KOPT-K1 (cell line): ENCODE results near the gene HEMGN.
A peak's percentile ranks its signal among the peaks of the same experiment; 100 is the strongest.

ENCODE experiments used
- H3K27ac ChIP-seq: fragments of 200-600 bp; sonication (generic); 2 replicates; pipeline ENCODE4 v1.5.1; 2016; ENCODE audit warnings: antibody characterized with exemption, mild to moderate bottlenecking, low read depth, low read length; ENCODE audit not compliant: poor library complexity, severe bottlenecking
- H3K36me3 ChIP-seq: fragments of 200-600 bp; sonication (generic); 2 replicates; pipeline ENCODE4 v1.5.1; 2017; ENCODE audit warnings: antibody characterized with exemption, mild to moderate bottlenecking, low read length, moderate library complexity; ENCODE audit not compliant: insufficient read depth
- H3K9me3 ChIP-seq: fragments of 200-600 bp; sonication (generic); 2 replicates; pipeline ENCODE4 v1.5.1; 2017; ENCODE audit warnings: antibody characterized with exemption, low read length, mild to moderate bottlenecking; ENCODE audit not compliant: insufficient read depth, poor library complexity, severe bottlenecking

The HEMGN gene

DNA sequence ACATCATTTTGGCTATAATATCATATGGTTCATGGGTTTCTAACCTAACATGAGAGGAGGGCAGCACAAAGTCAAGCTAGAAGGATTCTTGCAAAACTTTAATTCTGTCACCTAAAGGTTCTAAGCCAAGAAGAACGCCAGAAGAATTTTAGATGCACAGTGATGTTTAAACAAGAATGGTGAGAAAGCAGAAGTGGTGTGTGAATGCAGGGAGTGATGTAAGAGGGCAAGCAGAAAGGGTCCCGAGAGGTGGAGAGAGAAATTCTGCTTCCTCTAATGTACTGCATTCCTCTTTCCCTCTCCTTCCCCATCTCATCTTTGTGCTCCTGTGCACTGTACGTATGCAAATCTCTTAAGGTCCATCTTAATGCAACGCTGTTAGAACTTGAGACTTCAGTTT, 13.6 kb downstream of the HEMGN start:
- Histone ChIP-seq H3K27ac (no peak overlapping the region), H3K9me3 (no peaks in the 10 kb centered on the region), H3K36me3 (no peaks in the 10 kb centered on the region)

DNA sequence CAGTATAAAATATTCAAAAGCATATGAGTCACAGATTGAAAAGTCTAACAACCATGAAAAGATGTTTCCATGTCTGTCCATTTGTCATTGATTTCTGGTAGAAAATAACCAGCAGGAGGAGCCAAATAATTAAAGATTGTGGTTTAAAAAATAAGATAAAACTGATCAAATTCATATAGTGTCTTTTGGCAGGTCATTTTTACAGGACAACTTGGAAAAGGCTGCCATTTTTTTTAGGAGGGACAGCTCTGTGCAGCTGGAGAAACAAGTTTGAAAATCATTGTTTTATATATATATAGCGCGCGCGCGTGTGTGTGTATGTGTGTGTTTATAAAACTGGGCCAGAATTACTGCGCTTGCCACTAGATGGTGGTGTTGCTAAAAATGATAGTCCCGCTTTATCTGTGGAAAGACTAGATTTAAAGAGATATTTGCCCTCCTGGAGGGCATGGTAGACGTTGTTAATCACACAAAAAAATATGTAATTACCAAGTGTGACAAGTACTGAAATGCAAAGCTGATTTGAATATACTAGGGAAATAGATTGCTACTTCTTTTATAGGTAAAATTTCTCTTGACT, 14.4 kb downstream of the HEMGN start:
- H3K9me3 ChIP-seq, result no peaks in the 10 kb centered on the region
- H3K27ac ChIP-seq, result peak overlapping the region; percentile 83
- H3K36me3 ChIP-seq, result no peaks in the 10 kb centered on the region

GRCh38 chr9:97921959-97922724, 15.8 kb downstream of the HEMGN start, which contains the start of gene TRMO:
Gene TRMO, minus strand, starts transcription at chr9:97922500. Its CDS starts 7 bp downstream, at chr9:97922493.
- no peaks in the 10 kb centered on the region for H3K9me3 ChIP-seq
- peak within 1 kb of the TSS; percentile 83 for H3K27ac ChIP-seq
- H3K36me3 ChIP-seq, result no peaks in the 10 kb centered on the region

DNA sequence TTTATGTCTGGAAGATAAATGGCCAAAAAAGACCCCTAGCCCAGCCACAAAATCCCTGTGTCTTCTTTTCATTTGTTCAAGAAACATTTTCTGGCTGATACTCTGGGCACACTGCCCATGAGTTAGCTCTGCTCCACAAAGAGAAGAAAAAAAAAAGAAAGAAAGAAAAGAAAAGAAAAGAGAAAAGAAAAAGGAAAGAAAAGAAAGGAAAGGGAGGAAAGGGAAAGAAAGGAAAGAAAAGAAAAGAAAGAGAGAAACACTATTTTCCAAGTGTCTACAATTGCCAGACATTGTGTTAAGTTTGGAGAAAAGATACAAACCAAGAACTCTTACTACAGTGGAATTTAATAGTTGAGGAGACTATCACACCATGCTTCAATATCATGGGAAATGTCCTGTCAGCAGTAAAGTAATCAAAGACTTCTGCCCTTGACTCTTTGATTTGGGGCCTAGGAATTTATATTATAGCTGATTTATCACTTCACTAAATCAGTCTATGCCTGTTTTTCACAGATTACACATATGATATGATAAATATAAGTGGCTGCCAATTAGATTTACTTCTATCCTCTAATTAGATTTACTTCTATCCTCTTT, 18.7 kb downstream of the HEMGN start:
- Histone ChIP-seq H3K36me3 (peaks cover 19% of the 10 kb centered on the region), H3K9me3 (no peaks in the 10 kb centered on the region), H3K27ac (no peak overlapping the region)

- Histone ChIP-seq H3K36me3 (peaks cover 25% of the 10 kb centered on the region), H3K27ac (no peak overlapping the region), H3K9me3 (no peaks in the 10 kb centered on the region)
Measured at GRCh38 chr9:97918611-97919010, 19.4 kb downstream of the HEMGN start.

DNA sequence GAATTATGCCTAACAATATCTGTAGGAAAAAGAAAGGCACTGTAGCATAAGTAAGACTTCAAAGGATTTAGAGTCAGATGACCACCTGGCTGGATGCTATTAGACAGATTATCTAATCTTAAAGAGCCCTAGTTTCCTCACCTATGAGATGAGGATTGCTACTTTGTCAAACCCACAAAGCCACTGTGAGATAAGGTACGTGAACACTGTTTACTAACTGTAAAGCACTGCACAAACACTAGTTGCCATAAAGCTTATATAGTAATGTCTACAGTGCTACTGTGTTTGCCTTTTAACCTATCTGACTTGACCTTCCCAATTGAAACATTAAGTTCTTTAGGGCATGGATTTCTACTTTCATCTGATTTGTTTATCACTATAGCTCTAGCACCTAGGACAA, 26.0 kb downstream of the HEMGN start:
- H3K9me3 ChIP-seq, result no peaks in the 10 kb centered on the region
- H3K36me3 ChIP-seq, result peaks cover 90% of the 10 kb centered on the region
- H3K27ac ChIP-seq, result no peak overlapping the region

DNA sequence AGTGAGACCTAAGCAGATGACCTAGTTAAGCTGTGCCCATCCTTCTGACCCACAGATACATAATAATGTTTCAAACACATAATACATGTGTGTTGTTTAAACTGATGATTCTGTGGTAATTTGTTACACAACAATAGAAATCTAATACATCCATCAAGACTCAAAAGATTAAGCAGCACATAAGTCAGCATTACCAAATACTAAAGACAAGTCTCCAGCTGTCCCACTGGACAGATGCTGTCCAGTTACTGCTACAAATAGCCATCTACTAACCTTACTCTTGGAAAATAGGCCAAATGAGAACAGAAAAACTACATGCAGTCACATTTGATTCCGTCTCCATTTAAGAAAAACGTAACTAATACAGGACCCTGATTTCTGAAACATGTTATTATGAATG, 26.4 kb downstream of the HEMGN start:
- H3K9me3 ChIP-seq, result no peaks in the 10 kb centered on the region
- no peak overlapping the region for H3K27ac ChIP-seq
- peaks cover 91% of the 10 kb centered on the region for H3K36me3 ChIP-seq

DNA sequence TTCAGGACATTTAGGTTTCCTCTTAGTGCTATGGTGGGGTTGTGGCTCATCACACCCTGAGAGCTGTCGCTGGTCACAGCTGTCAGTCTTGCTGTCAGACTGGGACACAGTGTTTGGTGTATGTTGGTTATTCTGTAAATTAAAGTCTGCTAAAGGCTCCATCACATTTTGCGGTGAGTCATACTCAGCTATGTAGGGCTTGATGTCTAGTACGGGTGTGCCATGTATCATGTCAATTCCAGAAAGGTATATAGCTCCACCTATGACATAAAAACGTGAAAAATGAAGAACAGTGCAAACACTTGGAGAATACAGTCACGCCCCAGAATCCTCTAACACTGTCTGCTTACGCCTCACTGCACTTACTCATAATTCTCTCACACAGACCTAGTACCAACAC, 27.6 kb downstream of the HEMGN start:
- no peaks in the 10 kb centered on the region for H3K9me3 ChIP-seq
- H3K27ac ChIP-seq, result no peak overlapping the region
- peaks cover 86% of the 10 kb centered on the region for H3K36me3 ChIP-seq

DNA sequence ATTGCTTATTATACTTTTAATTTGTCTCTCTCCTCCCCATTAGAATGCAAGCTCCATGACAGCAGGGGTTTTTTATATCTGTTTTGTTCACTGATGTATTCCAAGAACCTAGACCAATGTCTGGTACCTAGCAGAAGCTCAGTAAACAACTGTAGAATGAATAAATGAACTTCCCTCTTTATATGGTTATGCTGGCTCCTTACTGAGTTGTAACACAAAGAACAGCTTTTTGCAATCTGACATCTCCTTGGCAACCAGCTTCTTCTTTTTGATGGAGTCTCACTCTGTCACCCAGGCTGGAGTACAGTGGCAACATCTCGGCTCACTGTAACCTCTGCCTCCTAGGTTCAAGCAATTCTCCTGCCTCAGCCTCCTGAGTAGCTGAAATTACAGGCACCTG, 29.3 kb downstream of the HEMGN start:
- H3K9me3 ChIP-seq, result no peaks in the 10 kb centered on the region
- peaks cover 82% of the 10 kb centered on the region for H3K36me3 ChIP-seq
- no peak overlapping the region for H3K27ac ChIP-seq

DNA sequence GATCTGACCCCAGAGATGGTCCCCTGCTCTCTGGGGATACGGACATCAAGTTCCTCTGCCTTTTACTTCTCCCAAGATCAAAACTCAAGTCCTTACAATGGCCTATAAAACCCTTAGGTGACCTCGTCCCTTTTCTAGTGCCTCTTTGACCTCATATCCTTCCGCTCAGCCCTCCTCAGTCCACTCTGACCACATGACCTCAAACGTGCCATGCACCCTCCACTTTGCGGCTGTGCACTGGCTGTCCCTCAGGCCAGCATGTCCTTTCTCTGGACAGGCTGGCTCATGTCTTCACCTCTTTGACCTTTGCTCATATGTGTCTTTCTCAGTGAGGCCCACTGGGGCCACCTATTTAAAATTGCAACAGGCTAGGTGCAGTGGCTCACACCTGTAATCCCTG, 30.3 kb downstream of the HEMGN start:
- Histone ChIP-seq H3K9me3 (no peaks in the 10 kb centered on the region), H3K36me3 (peaks cover 82% of the 10 kb centered on the region), H3K27ac (no peak overlapping the region)

- Histone ChIP-seq H3K9me3 (no peaks in the 10 kb centered on the region), H3K36me3 (peaks cover 76% of the 10 kb centered on the region), H3K27ac (no peak overlapping the region)
Measured at GRCh38 chr9:97907046-97907445, 30.9 kb downstream of the HEMGN start.

- H3K27ac ChIP-seq, result no peak overlapping the region
- no peaks in the 10 kb centered on the region for H3K9me3 ChIP-seq
- H3K36me3 ChIP-seq, result peaks cover 69% of the 10 kb centered on the region
Measured at GRCh38 chr9:97906236-97906831, 31.6 kb downstream of the HEMGN start.

DNA sequence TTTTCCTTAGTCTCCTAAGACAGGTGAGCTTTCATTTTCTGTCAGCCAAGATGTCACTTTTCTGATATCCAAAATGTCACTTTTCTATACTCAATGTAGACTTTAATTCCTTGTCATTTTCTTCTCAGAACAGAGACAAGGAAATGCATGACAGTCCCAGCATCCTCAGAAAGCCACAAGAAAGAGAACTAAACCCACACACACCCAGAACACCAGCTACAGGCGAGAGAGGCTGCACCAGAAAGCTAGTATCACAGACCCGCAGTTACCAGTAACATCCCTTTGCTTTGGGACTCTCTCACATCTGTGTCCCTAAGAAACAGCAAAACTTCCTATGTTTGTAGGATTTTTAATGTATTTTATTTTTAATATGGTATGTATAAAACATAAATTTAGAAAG, 32.7 kb downstream of the HEMGN start:
- no peaks in the 10 kb centered on the region for H3K9me3 ChIP-seq
- peaks cover 64% of the 10 kb centered on the region for H3K36me3 ChIP-seq
- no peak overlapping the region for H3K27ac ChIP-seq

GRCh38 chr9:97904725-97905124, 33.2 kb downstream of the HEMGN start:
- Histone ChIP-seq H3K9me3 (no peaks in the 10 kb centered on the region), H3K27ac (no peak overlapping the region), H3K36me3 (peaks cover 62% of the 10 kb centered on the region)

GRCh38 chr9:97903177-97903576, 34.8 kb downstream of the HEMGN start:
- H3K9me3 ChIP-seq, result no peaks in the 10 kb centered on the region
- H3K36me3 ChIP-seq, result peaks cover 47% of the 10 kb centered on the region
- no peak overlapping the region for H3K27ac ChIP-seq
